NCI-H345 (cell line): Measurements from ENCODE around the gene SRGAP3.

Experiments used
- DNase-seq: peaks from one replicate; lab custom pipeline; 2025; lab: John Stamatoyannopoulos, UW

The SRGAP3 gene

DNA sequence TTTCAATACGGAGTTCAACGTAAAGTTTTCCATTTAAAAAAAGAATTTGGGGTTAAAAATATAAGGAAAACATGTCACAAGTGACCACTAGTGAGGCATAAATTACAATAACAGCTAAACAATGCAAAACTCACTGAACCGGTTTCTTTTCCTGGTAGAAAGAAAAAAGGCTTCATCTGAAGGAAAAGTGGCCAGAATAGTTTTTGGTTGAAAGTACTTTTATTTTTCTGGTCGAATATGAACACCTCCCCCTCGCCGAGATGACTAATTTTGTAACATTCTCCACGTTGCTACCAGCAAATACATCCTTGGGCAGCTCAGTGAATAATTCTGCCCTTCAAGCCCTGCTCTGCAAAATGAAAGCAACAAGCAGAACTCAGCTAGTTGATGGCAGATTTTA lies 3.9 kb upstream of the SRGAP3 start:
- no peak for DNase-seq

DNA sequence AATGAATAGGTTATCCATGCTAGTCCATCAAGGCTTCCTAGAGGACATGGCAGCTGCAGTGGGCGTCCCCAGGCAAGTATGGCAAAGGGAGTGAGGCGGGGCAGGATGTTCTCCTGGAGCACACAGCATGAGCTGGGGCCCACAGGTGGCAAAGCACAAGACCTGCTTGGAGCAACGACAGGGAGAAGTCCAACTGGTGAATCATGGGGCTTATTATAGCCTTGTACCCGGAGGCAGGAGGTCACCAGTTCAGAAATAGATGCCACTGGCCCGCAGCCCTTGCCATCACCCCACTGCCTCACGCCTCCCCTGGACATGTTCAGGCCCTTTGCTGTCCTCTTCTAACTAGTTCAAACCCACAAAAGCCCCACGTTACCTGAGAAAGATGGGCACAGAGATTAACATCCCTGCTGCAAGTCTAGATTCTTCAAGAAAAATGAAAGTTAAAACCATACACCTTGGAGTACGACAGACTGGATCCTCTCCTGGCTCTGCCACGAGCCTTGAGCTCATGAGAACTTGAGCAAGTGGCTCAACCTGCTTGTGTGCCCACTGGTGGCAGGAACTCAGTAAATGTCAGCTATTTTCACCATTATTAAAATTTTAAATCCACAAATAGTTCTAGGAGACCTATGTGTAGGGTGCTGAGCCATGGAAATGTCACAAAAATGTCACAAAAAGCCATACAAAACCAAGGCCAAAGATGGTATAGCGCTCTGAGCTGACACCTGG lies 1.8 kb upstream of the SRGAP3 start:
- no peak for DNase-seq

DNA sequence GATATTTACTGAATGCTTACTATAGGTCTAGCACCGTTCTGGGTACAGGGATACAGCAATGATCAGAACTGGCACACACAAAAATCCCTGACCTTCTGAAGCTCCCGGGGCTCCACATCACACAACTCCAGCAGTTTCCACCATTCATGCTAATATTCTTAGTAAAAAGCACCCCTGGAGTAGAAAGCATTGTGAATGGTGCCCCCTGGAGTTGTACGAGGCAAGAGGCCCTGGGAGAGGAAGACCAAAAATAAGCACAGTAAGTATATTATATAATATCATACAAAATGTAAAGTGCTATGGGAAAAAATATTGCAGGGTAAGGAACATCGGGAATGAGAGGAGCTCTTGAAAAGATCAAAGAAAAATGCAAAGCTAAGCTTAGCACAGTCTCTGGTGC lies 790 bp upstream of the SRGAP3 start:
- DNase-seq: no peak

DNA sequence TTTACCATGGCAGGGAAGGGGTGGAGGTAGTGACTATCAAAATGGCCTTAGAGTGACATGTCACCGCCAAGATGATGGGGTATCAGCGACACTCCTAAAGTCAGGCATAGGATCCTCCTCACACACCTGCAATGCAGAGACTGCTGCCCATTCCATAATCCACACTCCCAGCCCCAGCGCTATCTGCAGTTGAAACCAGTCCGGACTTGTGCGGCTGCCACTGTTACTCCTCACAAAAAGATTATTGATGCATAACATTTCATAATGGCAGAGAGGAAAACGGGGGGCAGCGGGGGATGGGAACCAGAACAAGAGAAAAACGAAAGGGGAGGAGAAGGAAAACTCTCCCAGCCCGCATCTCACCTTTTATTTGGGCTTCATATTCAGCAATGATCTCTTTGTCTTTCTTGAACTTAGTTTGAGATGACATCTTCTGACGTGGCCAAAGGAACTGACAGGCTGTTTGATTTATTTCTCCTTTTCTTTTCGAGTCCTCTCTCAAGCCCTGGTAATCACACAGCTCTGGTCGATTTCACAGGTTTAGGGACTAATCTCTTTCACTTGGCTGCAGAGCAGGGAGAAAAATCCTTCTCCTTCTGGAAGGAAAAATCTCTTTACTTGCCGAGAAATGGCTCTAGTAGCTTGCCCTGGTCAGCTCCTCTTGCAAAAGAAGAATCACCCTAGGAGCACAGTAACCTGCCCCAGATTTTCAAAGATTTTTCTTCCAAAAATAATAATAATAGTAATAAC lies 749 bp downstream of the SRGAP3 start:
- DNase-seq: peak; percentile 53

DNA sequence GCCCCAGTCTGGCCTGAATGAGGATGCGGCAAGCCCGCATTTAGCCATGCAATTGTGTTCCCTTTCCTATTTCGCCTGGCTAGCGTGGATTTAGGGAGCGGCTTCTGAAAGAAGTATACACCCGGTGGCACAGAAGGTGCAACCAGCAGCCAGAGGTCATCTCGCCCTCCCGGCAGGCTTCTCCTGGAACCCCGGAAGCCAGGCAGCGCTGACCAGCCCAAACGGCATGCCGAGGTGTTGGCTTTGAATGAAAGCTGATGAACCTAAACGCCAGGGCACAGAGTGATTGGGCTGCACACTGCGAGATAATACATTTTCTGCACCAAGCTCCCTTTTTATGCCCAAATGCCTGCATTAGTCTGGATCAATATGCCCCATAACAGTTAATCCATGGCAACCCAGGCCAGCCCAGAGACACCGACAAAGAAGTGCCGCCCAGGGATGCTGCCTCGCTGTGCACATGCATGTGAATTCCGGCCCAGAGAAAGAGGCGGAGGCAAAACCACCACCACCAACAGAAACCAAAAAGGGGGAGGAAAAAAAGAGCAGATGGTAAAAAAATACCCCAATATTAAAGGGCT lies 1.4 kb downstream of the SRGAP3 start:
- DNase-seq: peak; percentile 31

DNA sequence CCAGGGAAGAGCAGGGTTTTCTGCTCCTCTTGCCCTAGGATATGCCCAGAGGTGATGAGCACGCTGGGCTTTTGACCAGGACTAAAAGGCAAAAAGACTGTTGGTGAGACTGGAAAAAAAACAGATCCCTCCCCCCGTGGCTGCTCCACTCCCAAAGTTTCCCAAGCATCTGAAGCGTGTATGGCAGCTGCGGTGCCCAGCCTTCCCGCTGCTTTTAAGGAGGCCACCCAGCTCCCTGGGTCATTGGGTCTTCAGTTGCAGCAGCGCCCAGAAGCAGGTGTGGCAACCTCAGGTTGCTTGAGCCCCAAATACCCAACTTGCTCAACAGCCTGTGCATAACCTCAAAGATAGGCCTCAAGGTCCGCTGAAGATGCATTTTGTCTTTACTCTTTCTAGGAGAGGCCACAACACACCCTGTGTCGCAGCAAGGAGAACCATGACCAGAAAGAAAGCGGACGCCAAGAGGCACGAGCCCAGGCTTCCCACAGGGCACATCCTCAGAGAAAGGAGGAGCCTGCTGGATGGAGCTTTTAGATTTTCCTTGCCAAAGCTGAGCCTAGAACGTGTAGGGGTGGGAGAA lies 2.0 kb downstream of the SRGAP3 start:
- peak; percentile 18 for DNase-seq

DNA sequence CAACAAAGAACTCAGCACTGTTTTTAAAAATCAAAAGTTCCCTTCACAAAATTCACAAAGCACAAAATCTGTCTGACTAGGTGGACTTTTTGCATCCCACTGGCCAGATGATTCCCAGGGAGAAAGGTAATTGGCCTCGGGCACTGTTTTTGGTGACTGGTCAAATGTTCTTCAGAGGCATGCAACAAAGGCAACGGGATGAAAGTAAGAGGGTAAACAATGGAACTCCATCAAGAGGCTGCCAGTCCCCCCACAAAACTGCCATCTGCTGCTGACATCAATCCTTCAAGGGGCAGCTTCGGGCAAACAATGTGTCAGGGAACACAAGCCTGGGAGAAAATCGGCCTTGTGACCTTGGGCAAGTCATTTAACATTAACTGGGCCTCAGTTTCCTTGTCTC lies 3.3 kb downstream of the SRGAP3 start:
- no peak for DNase-seq

DNA sequence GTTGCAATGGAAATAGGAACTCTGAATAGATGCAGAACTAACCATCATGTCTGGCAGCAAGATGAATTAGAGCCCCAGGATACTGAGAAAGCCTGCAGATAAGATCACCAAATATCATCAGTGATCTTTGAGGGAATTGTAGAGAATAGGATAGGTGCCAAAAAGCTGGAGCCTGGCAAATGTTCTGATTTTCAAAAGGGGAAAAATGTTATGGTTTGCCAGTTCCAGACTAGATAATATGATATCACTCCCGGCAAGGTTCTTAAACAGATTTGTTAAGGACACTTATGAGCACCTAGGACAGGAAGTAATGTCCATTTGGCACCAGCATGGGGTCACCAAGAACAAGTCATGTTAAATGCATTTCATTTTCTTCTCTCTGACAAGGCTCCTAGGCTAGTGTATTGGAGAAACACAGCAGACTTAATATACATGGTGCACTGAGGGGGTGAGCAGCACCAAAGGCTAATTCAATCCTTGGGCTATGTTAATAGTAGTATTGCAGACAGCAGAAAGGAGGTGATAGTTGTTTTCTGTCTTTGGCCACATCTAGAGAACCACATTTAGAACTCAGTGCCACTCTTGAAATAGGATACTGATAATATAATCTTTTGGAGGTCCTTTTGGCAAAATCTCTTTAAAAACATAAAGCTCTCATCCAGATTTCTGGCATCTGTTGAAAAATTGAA lies 4.8 kb downstream of the SRGAP3 start:
- no peak for DNase-seq

DNA sequence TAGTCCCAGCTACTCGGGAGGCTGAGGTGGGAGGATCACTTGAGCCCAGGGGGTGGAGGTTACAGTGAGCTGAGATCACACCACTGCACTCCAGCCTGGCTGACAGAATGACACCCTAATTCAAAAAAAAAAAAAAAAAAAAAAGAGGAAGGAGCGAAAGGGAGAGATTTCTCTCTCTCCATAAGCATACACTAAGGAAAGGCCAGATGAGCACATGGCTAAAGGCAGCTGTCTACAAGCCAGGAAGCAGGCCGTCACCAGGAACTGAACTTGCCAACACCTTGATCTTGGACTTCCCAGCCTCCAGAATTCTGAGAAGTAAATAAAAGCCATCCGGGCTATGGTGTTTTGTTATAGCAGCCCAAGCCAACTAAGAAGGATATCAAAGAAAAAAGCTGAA lies 7.5 kb downstream of the SRGAP3 start:
- DNase-seq: no peak

DNA sequence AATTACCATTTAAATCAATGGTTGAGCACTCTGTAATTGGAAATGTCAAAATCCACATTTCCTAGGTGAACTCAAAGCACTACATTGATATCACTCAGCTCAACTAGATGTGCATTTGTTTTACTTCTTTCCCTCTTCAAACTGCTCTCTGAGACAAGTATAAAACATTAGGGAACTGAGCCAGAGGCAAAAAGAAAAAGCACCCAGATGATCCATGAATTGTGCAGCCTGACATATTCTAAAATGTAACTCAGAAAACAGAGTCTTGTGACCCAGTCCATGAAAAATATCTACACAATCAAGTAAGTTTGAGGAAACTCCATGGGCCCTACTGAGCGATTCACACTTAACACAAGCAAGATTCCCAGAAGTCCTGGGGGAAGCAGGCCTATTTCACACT lies 9.8 kb downstream of the SRGAP3 start:
- no peak for DNase-seq

DNA sequence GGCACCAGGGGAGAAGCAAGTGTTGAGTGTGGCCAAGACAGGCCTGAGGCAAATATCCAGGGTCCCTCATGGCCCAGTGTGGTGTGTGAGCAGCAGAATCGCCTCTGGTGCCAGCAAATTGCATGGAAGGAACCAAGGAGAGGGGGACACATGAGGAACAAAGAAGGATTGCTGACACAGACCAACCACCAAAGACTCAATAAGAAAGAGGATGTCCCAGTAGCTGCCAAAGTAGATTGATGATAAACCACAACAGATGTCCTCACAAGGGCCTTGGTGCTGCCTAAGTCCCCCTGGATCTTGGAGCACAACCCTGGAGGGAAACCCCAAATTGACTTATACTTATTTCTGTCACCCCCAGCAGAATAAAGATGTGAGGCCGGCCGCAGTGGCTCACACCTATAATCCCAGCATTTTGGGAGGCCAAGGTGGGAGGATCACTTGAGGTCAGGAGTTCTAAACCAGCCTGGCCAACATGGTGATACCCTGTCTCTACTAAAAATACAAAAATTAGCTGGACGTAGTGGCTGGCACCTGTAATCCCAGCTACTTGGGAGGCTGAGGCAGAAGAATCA lies 10.6 kb downstream of the SRGAP3 start:
- DNase-seq: no peak

DNA sequence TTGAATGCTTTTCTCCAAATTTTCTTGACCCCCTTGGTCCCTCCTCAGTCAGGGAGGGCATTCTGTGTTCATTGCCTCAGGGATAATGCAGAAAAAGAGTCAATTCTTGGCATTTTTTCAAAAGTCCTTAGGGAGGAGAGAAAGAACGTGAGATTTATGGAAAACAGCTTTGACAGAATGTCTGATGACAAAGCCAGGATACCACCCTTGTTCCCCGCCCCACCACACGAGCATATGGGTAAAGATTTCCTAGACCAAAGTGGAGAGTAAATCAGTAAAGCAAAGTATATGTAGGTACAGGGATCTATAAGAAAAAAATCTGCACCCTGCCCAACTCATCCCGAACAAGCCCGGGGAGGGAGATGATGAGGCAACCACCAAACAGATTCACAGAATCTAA lies 11.2 kb downstream of the SRGAP3 start:
- no peak for DNase-seq

DNA sequence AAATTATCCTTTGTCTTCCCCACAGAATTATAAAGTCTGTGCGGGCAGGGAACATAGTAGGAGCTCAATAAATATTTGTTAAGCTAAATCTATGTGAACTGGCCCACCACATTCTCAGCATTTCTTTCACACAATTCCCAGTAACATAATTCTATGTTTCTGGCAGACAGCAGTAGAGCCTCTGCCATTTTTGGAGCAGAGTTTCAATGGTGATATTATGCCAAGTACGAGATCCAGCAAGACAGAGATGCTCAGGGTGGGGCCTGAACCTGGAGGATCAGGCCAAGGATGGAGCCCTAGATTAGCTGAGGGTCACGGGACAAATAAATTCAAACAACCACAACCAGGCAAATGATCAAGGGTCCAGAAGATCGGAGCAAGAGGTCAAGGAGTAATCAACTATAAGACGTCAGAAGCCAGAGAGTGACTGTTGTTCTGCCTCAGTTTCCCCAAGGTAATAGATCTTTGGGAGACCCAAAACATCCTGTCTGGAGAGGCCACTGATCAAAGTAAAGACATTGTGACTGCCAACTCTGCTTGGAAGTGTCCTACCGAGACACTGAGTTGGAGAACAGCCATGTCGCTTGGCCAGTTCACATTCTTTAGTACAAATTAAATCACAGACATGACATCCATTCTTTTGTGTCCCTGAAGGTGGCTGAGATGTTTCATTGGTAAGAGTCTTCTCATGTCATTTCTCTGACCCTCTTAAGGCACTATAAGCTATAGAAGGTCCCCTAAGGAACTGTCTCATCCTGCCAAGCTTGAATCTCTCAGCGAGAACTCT lies 15.4 kb downstream of the SRGAP3 start:
- no peak for DNase-seq

DNA sequence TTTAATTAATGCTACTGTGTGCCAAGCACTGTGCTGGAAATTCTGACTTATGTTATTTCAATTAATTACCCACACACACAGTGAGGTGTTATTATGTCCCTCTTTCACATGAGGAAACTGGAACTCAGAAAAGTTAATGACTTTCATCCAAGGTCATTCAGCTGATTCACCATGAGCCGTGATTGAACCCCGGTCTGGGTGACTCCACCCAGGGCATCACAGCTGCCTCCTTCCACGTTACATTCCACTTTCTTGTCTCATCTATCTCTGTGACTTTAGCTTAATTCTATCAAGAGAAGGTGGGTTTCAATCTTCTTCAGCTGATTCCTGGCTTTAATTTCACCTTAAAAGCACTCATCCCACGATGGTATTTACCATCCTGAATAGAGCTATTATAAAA lies 16.3 kb downstream of the SRGAP3 start:
- DNase-seq: no peak

DNA sequence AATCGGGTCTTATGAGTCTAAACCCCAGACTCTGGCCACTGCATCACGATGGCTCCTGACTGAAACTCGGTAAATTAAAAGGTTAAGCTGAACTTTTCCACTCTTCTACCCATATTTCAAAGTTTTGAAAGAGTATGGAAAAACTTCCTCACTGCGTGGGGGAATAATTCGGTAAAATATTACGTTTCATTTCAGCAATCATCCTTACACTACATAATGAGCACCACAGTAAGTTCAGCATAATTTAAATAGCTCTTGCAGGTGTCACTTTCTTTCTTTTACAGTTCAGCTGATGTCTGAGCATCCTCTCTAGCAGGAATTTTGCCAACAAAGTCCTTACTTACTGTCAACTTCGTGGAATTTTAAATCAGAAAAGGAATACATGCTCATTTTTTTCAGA lies 17.5 kb downstream of the SRGAP3 start:
- DNase-seq: no peak

DNA sequence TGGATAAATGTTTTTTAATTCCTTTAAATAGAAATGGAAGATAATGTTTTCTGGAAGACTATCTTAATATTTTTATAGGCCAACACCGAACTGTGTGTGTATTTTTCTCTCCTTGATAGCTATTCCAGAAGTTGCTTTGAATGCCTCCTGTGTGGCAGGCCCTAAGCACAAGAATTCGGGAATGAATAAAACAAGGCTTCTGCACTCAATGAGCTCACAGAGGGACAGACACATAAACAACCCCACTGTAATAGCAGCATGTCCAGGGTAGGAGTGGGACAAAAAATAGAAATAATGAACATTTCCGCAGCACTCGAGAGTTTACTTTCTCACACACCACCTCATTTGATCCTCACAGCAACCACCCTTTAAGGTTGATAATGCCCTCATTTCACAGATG lies 18.0 kb downstream of the SRGAP3 start:
- DNase-seq: no peak

DNA sequence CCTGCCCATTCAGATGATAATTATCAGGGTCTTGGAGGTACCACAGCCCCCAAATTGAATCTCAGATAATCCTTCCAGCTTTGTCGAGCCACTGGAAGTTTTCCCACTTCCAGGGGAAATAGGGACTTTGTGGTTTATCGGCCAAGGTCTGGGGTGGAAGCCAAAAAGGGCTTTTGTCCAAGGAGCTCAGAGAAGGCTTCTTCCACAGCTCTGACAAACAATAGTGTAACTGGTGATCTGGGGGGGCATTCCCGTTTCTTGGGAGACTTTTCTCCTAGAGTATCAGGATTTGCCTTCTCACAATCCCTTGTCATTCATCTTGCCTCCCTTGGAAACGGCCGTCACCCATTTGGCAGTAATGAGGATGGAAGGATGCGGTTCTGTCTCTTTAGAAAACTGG lies 18.4 kb downstream of the SRGAP3 start:
- DNase-seq: no peak

DNA sequence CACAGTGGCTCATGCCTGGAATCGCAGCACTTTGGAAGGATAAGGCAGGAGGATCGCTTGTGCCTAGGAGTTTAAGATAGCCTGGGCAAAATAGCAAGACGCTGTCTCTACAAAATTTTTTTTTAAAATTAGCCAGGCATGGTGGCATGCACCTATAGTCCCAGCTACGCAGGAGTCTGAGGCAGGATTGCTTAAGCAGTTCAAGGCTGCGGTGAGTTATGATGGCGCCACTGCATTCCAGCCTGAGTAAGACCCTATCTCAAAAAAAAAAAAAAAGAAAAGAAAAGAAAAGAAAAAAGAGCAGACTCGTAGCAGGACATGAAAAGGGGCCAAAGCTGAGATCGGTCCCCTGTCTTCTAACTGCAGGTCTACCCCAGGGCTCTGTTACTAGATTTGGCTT lies 18.9 kb downstream of the SRGAP3 start:
- DNase-seq: no peak

DNA sequence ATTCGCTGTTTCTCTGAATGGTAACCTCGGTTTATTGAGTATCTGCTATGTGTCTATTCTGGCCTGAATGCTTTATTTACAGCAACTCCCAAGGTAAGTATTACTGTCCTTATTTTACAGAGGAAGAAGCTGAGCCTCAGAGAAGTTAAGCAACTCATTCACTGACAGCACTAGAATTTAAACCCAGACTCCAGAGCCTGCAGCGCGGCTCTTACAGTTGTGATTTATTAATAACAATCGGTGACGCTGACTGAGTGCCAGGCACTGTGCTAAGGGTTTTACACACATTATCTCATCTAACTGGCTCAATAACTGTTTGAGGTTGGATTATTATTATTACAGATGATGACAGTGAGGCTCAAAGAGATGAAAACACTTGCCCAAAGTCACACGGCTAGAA lies 19.6 kb downstream of the SRGAP3 start:
- no peak for DNase-seq

DNA sequence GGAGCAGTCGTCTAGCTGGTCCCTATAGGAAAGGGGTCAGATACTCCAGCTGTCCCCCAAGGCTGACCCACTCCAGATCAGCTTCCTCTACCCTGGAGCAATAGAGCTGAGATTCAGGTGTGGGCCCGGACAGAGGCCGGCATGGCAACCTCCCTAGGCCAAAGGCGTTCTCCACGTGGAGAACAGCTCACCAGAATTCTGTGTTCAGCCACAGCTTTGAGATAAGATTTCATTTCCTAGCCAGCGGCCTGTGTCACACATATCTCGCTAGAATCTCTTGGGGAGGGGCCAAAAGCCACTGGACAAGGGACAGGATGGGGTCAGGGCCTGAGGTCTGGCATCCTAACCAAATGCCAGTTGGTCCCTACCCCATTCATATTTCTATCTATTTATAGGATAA lies 20.1 kb downstream of the SRGAP3 start:
- DNase-seq: no peak

DNA sequence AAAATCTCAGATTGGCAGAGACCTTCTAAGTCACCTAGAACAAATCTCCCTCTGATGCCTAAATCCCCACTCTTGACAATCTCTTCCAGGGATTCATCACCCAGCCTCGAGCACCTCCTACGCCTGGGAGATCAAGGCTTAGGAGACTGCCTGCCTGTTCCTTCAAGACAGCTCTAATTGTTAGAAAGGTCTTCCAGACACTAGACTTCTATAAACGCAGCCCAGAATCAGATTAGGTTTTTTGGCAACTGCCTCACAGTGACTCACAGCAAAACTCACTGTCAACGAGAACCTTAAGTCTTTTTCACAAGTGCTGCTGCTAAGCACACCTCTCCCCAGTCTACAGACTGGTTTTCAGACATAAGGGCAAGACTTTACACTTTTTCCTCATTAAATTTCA lies 23.1 kb downstream of the SRGAP3 start:
- DNase-seq: no peak
